Calu3 (cell line): ENCODE results near the gene MVK. TPM values are rescaled to one million over a fixed set of nuclear protein-coding genes. Genes with fewer than 3 reads are reported as not detected.
A peak's percentile ranks its signal among the peaks of the same experiment; 100 is the strongest.

Source experiments
- BruUV-seq: library from RNA; stranded (reverse); fragments of 400-500 nt; replicated peaks from 2 replicates; lab custom pipeline; 2021; lab: Mats Ljungman, UMichigan
- CTCF ChIA-PET: fragments of 300-600 bp; sonication (Branson Sonifier 250); formaldehyde crosslinking; loops from one replicate; lab custom pipeline; 2022; ENCODE audit warnings: antibody characterized with exemption; lab: Charles Lee
- DNase-seq: peaks from one replicate; pipeline ENCODE4 v3.0.0; 2022
- H3K27ac Mint-ChIP-seq: one replicate; pipeline ENCODE4 v1.8.0; 2022; ENCODE audit warnings: mixed read lengths; ENCODE audit not compliant: unreplicated experiment
- H3K27me3 Mint-ChIP-seq: one replicate; pipeline ENCODE4 v1.8.0; 2022; ENCODE audit warnings: mixed read lengths; ENCODE audit not compliant: unreplicated experiment
- H3K36me3 Mint-ChIP-seq: one replicate; pipeline ENCODE4 v1.8.0; 2022; ENCODE audit warnings: mild to moderate bottlenecking, moderate library complexity, mixed read lengths; ENCODE audit not compliant: insufficient read depth, unreplicated experiment
- H3K4me1 Mint-ChIP-seq: one replicate; pipeline ENCODE4 v1.8.0; 2022; ENCODE audit warnings: mild to moderate bottlenecking, low read depth, mixed read lengths; ENCODE audit not compliant: unreplicated experiment
- H3K4me3 Mint-ChIP-seq: one replicate; pipeline ENCODE4 v1.8.0; 2022; ENCODE audit warnings: mild to moderate bottlenecking, low read depth, moderate library complexity, mixed read lengths; ENCODE audit not compliant: unreplicated experiment
- H3K9me3 Mint-ChIP-seq: one replicate; pipeline ENCODE4 v1.8.0; 2022; ENCODE audit warnings: low read depth, mixed read lengths; ENCODE audit not compliant: unreplicated experiment
- CTCF ChIP-seq: fragments of 200-600 bp; IDR thresholded peaks from one replicate; pipeline ENCODE4 v1.8.0; 2022; ENCODE audit warnings: antibody characterized with exemption; ENCODE audit not compliant: unreplicated experiment
- intact Hi-C: fragments of 100-400 bp; cut with micrococcal nuclease; formaldehyde crosslinking; loops from one replicate; pipeline ENCODE4 v1.10.0; 2022; ENCODE audit not compliant: unreplicated experiment
- total RNA-seq: library from RNA; stranded (reverse); gene quantifications from 2 replicates; pipeline ENCODE4 v1.2.3, GENCODE V29; 2022

The MVK gene
- total RNA-seq, 1 experiment from 2014 or later: 41.6 TPM

GRCh38 chr12:109589240-109589590 is 15.6 kb downstream of the MVK start:
- BruUV-seq: no TSS peak
- peaks cover 10% of the 10 kb centered on the region for H3K4me1 Mint-ChIP-seq
- no peaks in the 10 kb centered on the region for H3K9me3 Mint-ChIP-seq
- no peaks in the 10 kb centered on the region for H3K27me3 Mint-ChIP-seq
- no peak for TF ChIP-seq CTCF
- DNase-seq: no peak
- H3K36me3 Mint-ChIP-seq: peaks cover 34% of the 10 kb centered on the region
- H3K27ac Mint-ChIP-seq: peak overlapping the region; percentile 56
- CTCF ChIA-PET: no interaction called here
- no peak overlapping the region for H3K4me3 Mint-ChIP-seq
- intact Hi-C loops: no loop called here

GRCh38 chr12:109589691-109590245 is 16.2 kb downstream of the MVK start:
- TF ChIP-seq CTCF: no peak
- H3K27me3 Mint-ChIP-seq: no peaks in the 10 kb centered on the region

GRCh38 chr12:109590566-109590965 is 17.0 kb downstream of the MVK start:
- peaks cover 28% of the 10 kb centered on the region for H3K36me3 Mint-ChIP-seq
- H3K27me3 Mint-ChIP-seq: no peaks in the 10 kb centered on the region
- intact Hi-C loops: no loop called here
- CTCF ChIA-PET: no interaction called here
- no peak for TF ChIP-seq CTCF
- H3K4me1 Mint-ChIP-seq: peaks cover 10% of the 10 kb centered on the region
- H3K27ac Mint-ChIP-seq: no peak overlapping the region
- BruUV-seq: no TSS peak
- H3K9me3 Mint-ChIP-seq: no peaks in the 10 kb centered on the region
- DNase-seq: no peak
- no peak overlapping the region for H3K4me3 Mint-ChIP-seq

More at GRCh38 chr12:109589691-109590245, 16.2 kb downstream of the MVK start:
- Mint-ChIP-seq H3K36me3 (peaks cover 34% of the 10 kb centered on the region), H3K4me1 (peaks cover 10% of the 10 kb centered on the region), H3K27ac (no peak overlapping the region), H3K9me3 (no peaks in the 10 kb centered on the region), H3K4me3 (no peak overlapping the region)
- DNase-seq: no peak
- BruUV-seq: no TSS peak
- CTCF ChIA-PET: no interaction called here
- intact Hi-C loops: no loop called here

- no peak for DNase-seq
- Mint-ChIP-seq H3K27me3 (no peaks in the 10 kb centered on the region), H3K9me3 (no peaks in the 10 kb centered on the region), H3K36me3 (peaks cover 25% of the 10 kb centered on the region), H3K4me3 (no peak overlapping the region), H3K27ac (no peak overlapping the region), H3K4me1 (peaks cover 8% of the 10 kb centered on the region)
- intact Hi-C loops: no loop called here
- TF ChIP-seq CTCF: no peak
- CTCF ChIA-PET: interaction anchor here (0.6 kb wide), 1 partner anchor 111 kb away, joined by 3 read pairs; no protein-coding TSS in a partner anchor
- no TSS peak for BruUV-seq
Observed at GRCh38 chr12:109591041-109591440, 17.4 kb downstream of the MVK start.
